PC-9 (cell line): ENCODE data around the gene FBXO30. TPM values are rescaled to one million over a fixed set of nuclear protein-coding genes. Genes with fewer than 3 reads are reported as not detected.
A peak's percentile ranks its signal among the peaks of the same experiment; 100 is the strongest.

ENCODE experiments used
- BruUV-seq: library from RNA; stranded (reverse); fragments of 400-500 nt; replicated peaks from 2 replicates; lab custom pipeline; 2021; lab: Mats Ljungman, UMichigan
- CTCF ChIA-PET: fragments of 300-600 bp; sonication (Branson Sonifier 250); formaldehyde crosslinking; loops from one replicate; lab custom pipeline; 2022; ENCODE audit warnings: antibody characterized with exemption; lab: Charles Lee
- POLR2A ChIA-PET: fragments of 300-600 bp; sonication (Branson Sonifier 250); formaldehyde crosslinking; loops from one replicate; lab custom pipeline; 2022; ENCODE audit warnings: antibody characterized with exemption; ENCODE audit not compliant: unreplicated experiment; lab: Charles Lee
- DNase-seq, 2 experiments: peaks; one replicate each; pipeline versions ENCODE4 v3.0.0 to v3.0.0-alpha.2; 2015 to 2022; ENCODE audit warnings: mixed read lengths in 1 of 2
- H2AFZ ChIP-seq: fragments of 200-600 bp; sonication (generic); 2 replicates; pipeline ENCODE4 v1.8.1; 2017; ENCODE audit warnings: antibody characterized with exemption
- H3F3A ChIP-seq: fragments of 200-600 bp; sonication (generic); 2 replicates; pipeline ENCODE4 v1.8.1; 2017; ENCODE audit warnings: antibody characterized with exemption, mild to moderate bottlenecking, low read depth; ENCODE audit not compliant: insufficient read depth
- H3K27ac ChIP-seq: fragments of 200-600 bp; sonication (generic); 2 replicates; pipeline ENCODE4 v1.6.1; 2016; ENCODE audit warnings: mixed run types
- H3K27me3 ChIP-seq: fragments of 200-600 bp; sonication (generic); 2 replicates; pipeline ENCODE4 v1.6.1; 2016; ENCODE audit warnings: low read depth, mixed run types; ENCODE audit not compliant: insufficient read depth
- H3K36me3 ChIP-seq: fragments of 200-600 bp; sonication (generic); 2 replicates; pipeline ENCODE4 v1.6.1; 2016; ENCODE audit warnings: low read depth, mixed run types
- H3K4me1 ChIP-seq: fragments of 200-600 bp; sonication (generic); replicated peaks from 2 replicates; pipeline ENCODE4 v1.6.1; 2016; ENCODE audit warnings: mixed run types; ENCODE audit not compliant: insufficient read depth
- H3K4me2 ChIP-seq: fragments of 200-600 bp; sonication (generic); 2 replicates; pipeline ENCODE4 v1.6.1; 2017; ENCODE audit warnings: mixed run types
- H3K4me3 ChIP-seq: fragments of 200-600 bp; sonication (generic); 2 replicates; pipeline ENCODE4 v1.6.1; 2016; ENCODE audit warnings: mixed run types
- H3K79me2 ChIP-seq: fragments of 200-600 bp; sonication (generic); 2 replicates; pipeline ENCODE4 v1.6.1; 2017; ENCODE audit warnings: low read depth, mixed run types
- H3K9me2 ChIP-seq: fragments of 200-600 bp; sonication (generic); 2 replicates; pipeline ENCODE4 v1.8.1; 2017; ENCODE audit warnings: mild to moderate bottlenecking; ENCODE audit not compliant: insufficient read depth
- H3K9me3 ChIP-seq: fragments of 200-600 bp; sonication (generic); 2 replicates; pipeline ENCODE4 v1.8.1; 2016; ENCODE audit warnings: low read depth; ENCODE audit not compliant: insufficient read depth
- H4K20me1 ChIP-seq: fragments of 200-600 bp; sonication (generic); 2 replicates; pipeline ENCODE4 v1.8.1; 2017; ENCODE audit not compliant: insufficient read depth
- EZH2 ChIP-seq: fragments of 200-600 bp; sonication (generic); IDR thresholded peaks from 2 replicates; pipeline ENCODE4 v1.8.0; 2017; ENCODE audit warnings: antibody characterized with exemption, low read depth
- intact Hi-C: fragments of 100-400 bp; cut with micrococcal nuclease; formaldehyde crosslinking; loops from one replicate; pipeline ENCODE4 v1.10.0; 2022; ENCODE audit not compliant: unreplicated experiment
- total RNA-seq: library from RNA; stranded (reverse); gene quantifications from 2 replicates; pipeline ENCODE4 v1.2.3, GENCODE V29; 2021
- TF ChIP-seq, protein P1 (sequence below): fragments of 200-600 bp; sonication (generic); conservative IDR thresholded peaks from 2 replicates; pipeline ENCODE4 v1.6.1; 2017; ENCODE audit warnings: mixed run types, antibody characterized with exemption, mild to moderate bottlenecking, moderate library complexity

The FBXO30 gene
- total RNA-seq, 1 experiment from 2014 or later, result 10.6 TPM

DNA sequence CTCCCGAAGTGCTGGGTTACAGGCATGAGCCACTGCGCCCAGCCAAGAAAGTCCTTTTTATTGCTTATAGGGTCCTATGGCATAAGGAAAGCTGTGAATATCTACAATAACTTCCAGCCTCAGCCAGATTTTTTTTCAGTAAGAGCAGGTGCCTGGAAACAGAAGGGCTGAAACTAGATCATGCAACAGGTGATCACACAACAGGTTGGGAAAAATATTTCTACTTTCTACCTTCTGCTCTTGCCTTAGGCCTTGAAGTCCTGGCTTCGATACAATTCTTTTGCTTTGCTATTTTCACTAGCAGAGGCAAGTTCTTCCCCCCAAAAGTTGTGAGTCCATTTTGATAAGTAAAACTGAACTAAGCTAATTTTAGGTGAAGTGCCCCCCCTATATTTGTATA, 9.7 kb upstream of the FBXO30 start:
- no peaks in the 10 kb centered on the region for H3K79me2 ChIP-seq
- no peaks in the 10 kb centered on the region for H3K27me3 ChIP-seq
- DNase-seq, result no peak
- no peak overlapping the region for H2AFZ ChIP-seq
- H3K4me3 ChIP-seq, result no peak overlapping the region
- TF ChIP-seq, protein P1, sequence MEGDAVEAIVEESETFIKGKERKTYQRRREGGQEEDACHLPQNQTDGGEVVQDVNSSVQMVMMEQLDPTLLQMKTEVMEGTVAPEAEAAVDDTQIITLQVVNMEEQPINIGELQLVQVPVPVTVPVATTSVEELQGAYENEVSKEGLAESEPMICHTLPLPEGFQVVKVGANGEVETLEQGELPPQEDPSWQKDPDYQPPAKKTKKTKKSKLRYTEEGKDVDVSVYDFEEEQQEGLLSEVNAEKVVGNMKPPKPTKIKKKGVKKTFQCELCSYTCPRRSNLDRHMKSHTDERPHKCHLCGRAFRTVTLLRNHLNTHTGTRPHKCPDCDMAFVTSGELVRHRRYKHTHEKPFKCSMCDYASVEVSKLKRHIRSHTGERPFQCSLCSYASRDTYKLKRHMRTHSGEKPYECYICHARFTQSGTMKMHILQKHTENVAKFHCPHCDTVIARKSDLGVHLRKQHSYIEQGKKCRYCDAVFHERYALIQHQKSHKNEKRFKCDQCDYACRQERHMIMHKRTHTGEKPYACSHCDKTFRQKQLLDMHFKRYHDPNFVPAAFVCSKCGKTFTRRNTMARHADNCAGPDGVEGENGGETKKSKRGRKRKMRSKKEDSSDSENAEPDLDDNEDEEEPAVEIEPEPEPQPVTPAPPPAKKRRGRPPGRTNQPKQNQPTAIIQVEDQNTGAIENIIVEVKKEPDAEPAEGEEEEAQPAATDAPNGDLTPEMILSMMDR, result no peak
- TF ChIP-seq EZH2, result no peak
- H4K20me1 ChIP-seq, result no peaks in the 10 kb centered on the region
- H3F3A ChIP-seq, result no peaks in the 10 kb centered on the region
- no peak overlapping the region for H3K4me2 ChIP-seq
- H3K36me3 ChIP-seq, result no peaks in the 10 kb centered on the region
- BruUV-seq, result no TSS peak
- H3K4me1 ChIP-seq, result no peaks in the 10 kb centered on the region
- intact Hi-C loops, result no loop called here
- H3K9me3 ChIP-seq, result no peaks in the 10 kb centered on the region
- no peak overlapping the region for H3K27ac ChIP-seq
- ChIA-PET CTCF (no interaction called here), POLR2A (no interaction called here)
- H3K9me2 ChIP-seq, result no peaks in the 10 kb centered on the region; the same call in none of the 2 replicates

DNA sequence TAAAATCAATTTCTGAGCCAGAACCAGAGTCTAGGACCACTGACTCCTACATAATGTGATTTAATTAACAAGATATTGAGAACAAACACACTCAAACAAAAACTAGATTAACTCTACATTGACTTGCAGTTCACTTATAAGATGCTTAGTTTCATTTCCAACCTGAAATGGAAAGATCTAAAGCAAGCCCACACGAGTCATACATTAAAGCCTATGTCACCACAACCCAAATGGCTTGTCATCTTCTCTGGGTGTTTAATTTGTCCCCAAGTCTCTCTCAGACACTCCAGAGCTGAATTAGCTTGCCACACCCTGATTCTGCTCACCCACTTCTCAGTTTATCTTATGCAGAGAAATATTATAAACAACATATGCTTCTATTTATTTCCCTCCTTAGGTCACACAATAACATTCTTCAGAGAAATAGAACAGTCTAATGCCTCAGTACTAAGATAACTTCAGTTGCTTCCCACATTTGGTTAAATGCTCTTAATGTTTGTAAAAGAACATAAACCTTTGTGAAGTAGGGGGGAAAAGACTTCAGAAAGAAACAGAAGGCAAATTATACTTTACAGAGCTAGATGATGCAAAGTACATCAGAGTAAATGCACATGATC, 8.8 kb upstream of the FBXO30 start:
- H3K4me3 ChIP-seq, result no peak overlapping the region
- ChIA-PET POLR2A (no interaction called here), CTCF (no interaction called here)
- H3K27me3 ChIP-seq, result no peaks in the 10 kb centered on the region
- H3K9me2 ChIP-seq, result no peaks in the 10 kb centered on the region; the same call in none of the 2 replicates
- TF ChIP-seq, protein P1, result no peak
- TF ChIP-seq EZH2, result no peak
- no peak overlapping the region for H3K27ac ChIP-seq
- no peak overlapping the region for H3K4me2 ChIP-seq
- DNase-seq, result no peak
- H3K9me3 ChIP-seq, result no peaks in the 10 kb centered on the region
- intact Hi-C loops, result no loop called here
- H3K36me3 ChIP-seq, result no peaks in the 10 kb centered on the region
- no peak overlapping the region for H2AFZ ChIP-seq
- H3F3A ChIP-seq, result no peaks in the 10 kb centered on the region
- no TSS peak for BruUV-seq
- H3K4me1 ChIP-seq, result no peaks in the 10 kb centered on the region
- H4K20me1 ChIP-seq, result no peaks in the 10 kb centered on the region
- no peaks in the 10 kb centered on the region for H3K79me2 ChIP-seq

DNA sequence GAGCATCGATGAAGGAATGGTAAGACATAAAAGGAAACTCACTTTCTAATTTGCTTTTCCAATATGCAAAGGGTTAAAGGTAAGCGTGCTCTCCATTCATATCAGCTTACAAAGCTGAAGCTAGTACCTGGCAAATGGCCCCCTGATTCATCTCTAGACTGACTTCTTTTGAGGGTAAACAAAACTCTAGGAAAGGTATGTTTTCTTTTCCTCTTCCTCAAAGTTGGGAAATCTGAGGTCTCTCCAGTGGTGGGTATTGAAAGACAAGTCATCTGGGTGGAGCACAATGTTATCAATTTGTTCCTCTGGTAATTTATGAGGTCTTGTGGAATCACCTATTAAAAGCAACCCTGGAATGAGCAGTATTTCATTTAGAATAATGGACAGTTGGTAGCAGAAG, 7.9 kb upstream of the FBXO30 start:
- no peaks in the 10 kb centered on the region; the same call in 1 of the 2 replicates for H3K9me2 ChIP-seq
- TF ChIP-seq, protein P1, result no peak
- no peak for TF ChIP-seq EZH2
- intact Hi-C loops, result no loop called here
- H3K4me2 ChIP-seq, result no peak overlapping the region
- H3K36me3 ChIP-seq, result no peaks in the 10 kb centered on the region
- no peaks in the 10 kb centered on the region for H3F3A ChIP-seq
- H3K9me3 ChIP-seq, result no peaks in the 10 kb centered on the region
- H3K27ac ChIP-seq, result no peak overlapping the region
- no peaks in the 10 kb centered on the region for H3K79me2 ChIP-seq
- ChIA-PET POLR2A (no interaction called here), CTCF (no interaction called here)
- no peaks in the 10 kb centered on the region for H4K20me1 ChIP-seq
- peak in 1 of 2 experiments; percentile 48 for DNase-seq
- H2AFZ ChIP-seq, result no peak overlapping the region
- H3K4me3 ChIP-seq, result no peak overlapping the region
- no TSS peak for BruUV-seq
- H3K4me1 ChIP-seq, result no peaks in the 10 kb centered on the region
- H3K27me3 ChIP-seq, result no peaks in the 10 kb centered on the region
